Measurements from ENCODE around the gene LRMDA. TPM values are rescaled to one million over a fixed set of nuclear protein-coding genes. Genes with fewer than 3 reads are reported as not detected.

Gene LRMDA
- total and polyA plus RNA-seq, 2 of the 13 experiments (the other 11 are each of a cell fraction or from before 2014, with no cell fraction given), result 13.4 to 22.0 TPM

DNA sequence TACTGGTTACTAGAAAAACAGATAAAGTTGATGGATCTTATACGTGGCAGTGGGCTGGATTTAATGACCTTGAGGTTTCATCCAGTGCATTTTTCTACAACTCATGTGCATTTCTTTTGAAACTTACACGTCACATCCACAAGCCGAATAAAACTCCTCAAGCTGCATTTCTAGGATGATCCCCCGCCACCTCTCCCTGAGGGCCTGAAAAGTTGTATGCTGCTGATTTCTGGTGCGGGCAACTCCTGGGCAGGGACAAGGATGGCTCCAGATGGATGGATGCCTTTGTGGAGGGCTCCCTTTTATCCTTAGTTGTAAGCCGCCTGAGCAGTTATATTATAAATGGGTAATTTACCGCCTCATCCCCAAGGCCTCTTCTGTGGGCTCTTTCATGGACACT lies 1091.1 kb downstream of the LRMDA start (continued):
- TF ChIP-seq TFE3 (CRISPR knock-in tag; IDR thresholded peaks at IDR 0.05), result no peak
- no peak for TF ChIP-seq KLF9 (CRISPR knock-in tag; IDR thresholded peaks at IDR 0.05; ENCODE audit: low read depth)
- TF ChIP-seq ZNF33A (CRISPR knock-in tag; IDR thresholded peaks at IDR 0.05; ENCODE audit: borderline replicate concordance), result no peak
- TF ChIP-seq ZNF768 (CRISPR knock-in tag; IDR thresholded peaks at IDR 0.05), result no peak

GRCh38 chr10:76523246-76523645 lies 1091.8 kb downstream of the LRMDA start:
- WGBS (ENCODE audit: low lambda C conversion rate), result 88% methylated on average over 5 of the region's 5 CpGs
- POLR2A ChIA-PET, result no interaction called here
- no peaks in the 10 kb centered on the region for H3K27me3 ChIP-seq (ENCODE audit: control insufficient read depth in 1 of 2, insufficient read depth in 2 of 2, low read length in 2 of 2)
- FAIRE-seq, result no peak
- H3K4me3 ChIP-seq (replicated peaks in 1 of 3; ENCODE audit: insufficient read depth in 1 of 3, low read depth in 2 of 3, low read length in 3 of 3), result no peak overlapping the region
- in situ Hi-C loops (cut with HindIII; ENCODE audit: extremely low pct_ligation_motif_present, low pct_unique_long_range_greater_than_20kb), result no loop called here
- no peak overlapping the region for H2AFZ ChIP-seq (ENCODE audit: low read length)
- no peak overlapping the region for H3K27ac ChIP-seq (ENCODE audit: extremely low read length, insufficient read depth, low read length)
- DNase-seq (ENCODE audit: low spot score), result no peak
- no peak overlapping the region for H3K4me2 ChIP-seq (ENCODE audit: low read depth, low read length)
- TF ChIP-seq ZNF292 (CRISPR knock-in tag; IDR thresholded peaks at IDR 0.05; ENCODE audit: borderline replicate concordance, low read depth), result no peak
- no peak for TF ChIP-seq KLF6 (CRISPR knock-in tag; IDR thresholded peaks at IDR 0.05)
- TF ChIP-seq ZNF883 (CRISPR knock-in tag; IDR thresholded peaks at IDR 0.05; ENCODE audit: not compliant biosample characterization), result no peak
- TF ChIP-seq REL (CRISPR knock-in tag; conservative IDR thresholded peaks at IDR 0.05), result no peak
- TF ChIP-seq, protein P1, sequence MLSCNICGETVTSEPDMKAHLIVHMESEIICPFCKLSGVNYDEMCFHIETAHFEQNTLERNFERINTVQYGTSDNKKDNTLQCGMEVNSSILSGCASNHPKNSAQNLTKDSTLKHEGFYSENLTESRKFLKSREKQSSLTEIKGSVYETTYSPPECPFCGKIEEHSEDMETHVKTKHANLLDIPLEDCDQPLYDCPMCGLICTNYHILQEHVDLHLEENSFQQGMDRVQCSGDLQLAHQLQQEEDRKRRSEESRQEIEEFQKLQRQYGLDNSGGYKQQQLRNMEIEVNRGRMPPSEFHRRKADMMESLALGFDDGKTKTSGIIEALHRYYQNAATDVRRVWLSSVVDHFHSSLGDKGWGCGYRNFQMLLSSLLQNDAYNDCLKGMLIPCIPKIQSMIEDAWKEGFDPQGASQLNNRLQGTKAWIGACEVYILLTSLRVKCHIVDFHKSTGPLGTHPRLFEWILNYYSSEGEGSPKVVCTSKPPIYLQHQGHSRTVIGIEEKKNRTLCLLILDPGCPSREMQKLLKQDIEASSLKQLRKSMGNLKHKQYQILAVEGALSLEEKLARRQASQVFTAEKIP (CRISPR knock-in tag; IDR thresholded peaks at IDR 0.05; ENCODE audit: borderline replicate concordance), result no peak
- TF ChIP-seq NRL (CRISPR knock-in tag; IDR thresholded peaks at IDR 0.05; ENCODE audit: borderline replicate concordance), result no peak
- TF ChIP-seq CCAR2 (optimal IDR thresholded peaks at IDR 0.05; ENCODE audit: low read depth, low read length), result no peak
- TF ChIP-seq ZNF782 (CRISPR knock-in tag; IDR thresholded peaks at IDR 0.05; ENCODE audit: borderline replicate concordance), result no peak
- TF ChIP-seq ZNF224 (CRISPR knock-in tag; IDR thresholded peaks at IDR 0.05), result no peak
- no TSS peak for BruUV-seq (replicated peaks)
- H4K20me1 ChIP-seq (ENCODE audit: insufficient read depth, low read length), result no peaks in the 10 kb centered on the region
- H3K9ac ChIP-seq (ENCODE audit: insufficient read depth, low read depth, low read length), result no peak overlapping the region
- H3K9me3 ChIP-seq (ENCODE audit: low read length), result no peaks in the 10 kb centered on the region
- no peaks in the 10 kb centered on the region for H3K4me1 ChIP-seq (ENCODE audit: insufficient read depth, low read length)
- ATAC-seq, result no peak
- no peaks in the 10 kb centered on the region for H3K79me2 ChIP-seq (ENCODE audit: insufficient read depth, low read length)
- CTCF ChIA-PET (ENCODE audit: low intra/inter-chr PET ratio, low total read pairs), result no interaction called here
- H3K36me3 ChIP-seq (replicated peaks in 1 of 2; ENCODE audit: control insufficient read depth in 1 of 2, insufficient read depth in 2 of 2, low read length in 2 of 2), result no peaks in the 10 kb centered on the region
- intact Hi-C loops (cut with micrococcal nuclease; ENCODE audit: unreplicated experiment), result no loop called here

Measured in HepG2 (cell line).